ENCODE results near the gene KANSL2.
"Not testable (repeated sequence)": the region's sequence is repeated elsewhere in the genome, so short reads cannot be mapped to it uniquely, and the experiment has no call there.

Gene KANSL2

GRCh38 chr12:48683534-48683933, 1.5 kb upstream of the KANSL2 start:
- no peak for DNase-seq (ENCODE audit: low read depth in 2 of 3, low spot score in 1 of 3)

GRCh38 chr12:48682927-48683326, 889 bp upstream of the KANSL2 start:
- no peak for DNase-seq (ENCODE audit: low read depth in 2 of 3, low spot score in 1 of 3)

- not testable (repeated sequence) for DNase-seq (ENCODE audit: low read depth in 2 of 3, low spot score in 1 of 3)
Observed at GRCh38 chr12:48682533-48682905, 481 bp upstream of the KANSL2 start.

- peak in 1 of 3 donors; percentile 9 for DNase-seq (ENCODE audit: low read depth in 2 of 3, low spot score in 1 of 3)
Observed at GRCh38 chr12:48681399-48681709, 684 bp downstream of the KANSL2 start.

- DNase-seq (ENCODE audit: low read depth in 2 of 3, low spot score in 1 of 3), result no peak
Observed at GRCh38 chr12:48680861-48681260, 1.2 kb downstream of the KANSL2 start.

GRCh38 chr12:48678551-48679185, 3.4 kb downstream of the KANSL2 start:
- no peak for DNase-seq (ENCODE audit: low read depth in 2 of 3, low spot score in 1 of 3)

GRCh38 chr12:48671231-48671856, 10.7 kb downstream of the KANSL2 start:
- no peak for DNase-seq (ENCODE audit: low read depth in 2 of 3, low spot score in 1 of 3)

- no peak for DNase-seq (ENCODE audit: low read depth in 2 of 3, low spot score in 1 of 3)
Observed at GRCh38 chr12:48668996-48669395, 13.0 kb downstream of the KANSL2 start.

GRCh38 chr12:48659863-48660262, 22.2 kb downstream of the KANSL2 start:
- DNase-seq (ENCODE audit: low read depth in 2 of 3, low spot score in 1 of 3), result no peak

- DNase-seq (ENCODE audit: low read depth in 2 of 3, low spot score in 1 of 3), result no peak
Observed at GRCh38 chr12:48651681-48652080, 30.4 kb downstream of the KANSL2 start.

GRCh38 chr12:48645354-48645753, 36.7 kb downstream of the KANSL2 start:
- DNase-seq (ENCODE audit: low read depth in 2 of 3, low spot score in 1 of 3), result not testable (repeated sequence)

GRCh38 chr12:48643011-48643410, 39.0 kb downstream of the KANSL2 start:
- no peak for DNase-seq (ENCODE audit: low read depth in 2 of 3, low spot score in 1 of 3)

GRCh38 chr12:48641752-48642555, 40.1 kb downstream of the KANSL2 start:
- DNase-seq (ENCODE audit: low read depth in 2 of 3, low spot score in 1 of 3), result not testable (repeated sequence)

- DNase-seq (ENCODE audit: low read depth in 2 of 3, low spot score in 1 of 3), result no peak
Observed at GRCh38 chr12:48640854-48641253, 41.2 kb downstream of the KANSL2 start.

GRCh38 chr12:48640428-48640827, 41.6 kb downstream of the KANSL2 start:
- DNase-seq (ENCODE audit: low read depth in 2 of 3, low spot score in 1 of 3), result no peak

GRCh38 chr12:48631071-48631470, 51.0 kb downstream of the KANSL2 start:
- DNase-seq (ENCODE audit: low read depth in 2 of 3, low spot score in 1 of 3), result no peak

GRCh38 chr12:48630346-48630745, 51.7 kb downstream of the KANSL2 start:
- DNase-seq (ENCODE audit: low read depth in 2 of 3, low spot score in 1 of 3), result no peak

GRCh38 chr12:48629541-48629940, 52.5 kb downstream of the KANSL2 start:
- DNase-seq (ENCODE audit: low read depth in 2 of 3, low spot score in 1 of 3), result no peak

- no peak for DNase-seq (ENCODE audit: low read depth in 2 of 3, low spot score in 1 of 3)
Observed at GRCh38 chr12:48627556-48627955, 54.5 kb downstream of the KANSL2 start.

- not testable (repeated sequence) for DNase-seq (ENCODE audit: low read depth in 2 of 3, low spot score in 1 of 3)
Observed at GRCh38 chr12:48622997-48623396, 59.0 kb downstream of the KANSL2 start.

- peak; percentile 61 to 90 (median 62) for DNase-seq (ENCODE audit: low read depth in 2 of 3, low spot score in 1 of 3)
Observed at GRCh38 chr12:48618541-48618940, 63.5 kb downstream of the KANSL2 start.

GRCh38 chr12:48615681-48616080, 66.4 kb downstream of the KANSL2 start:
- DNase-seq (ENCODE audit: low read depth in 2 of 3, low spot score in 1 of 3), result no peak

Data from stimulated activated CD4-positive, alpha-beta T cell treated with anti-CD3 and anti-CD28 coated beads, Interleukin-12 subunit alpha, Interleukin-12 subunit beta, amount 100 ng/mL, for 48 hours (primary cell).